HepG2 (cell line): ENCODE data around the gene LRRC25. TPM values are rescaled to one million over a fixed set of nuclear protein-coding genes. Genes with fewer than 3 reads are reported as not detected.

Experiments used
- ATAC-seq: fragments of 200-7000 bp; cut with Tn5 transposase; 3 replicates; pipeline ENCODE4 v1.9.1; 2020; ENCODE audit warnings: mild to moderate bottlenecking, moderate library complexity
- BruUV-seq: library from RNA; stranded (reverse); fragments of 400-500 nt; replicated peaks from 2 replicates; lab custom pipeline; 2021; lab: Mats Ljungman, UMichigan
- CTCF ChIA-PET: fragments of 300-600 bp; formaldehyde crosslinking; extraction: SDS; loops from one replicate; lab custom pipeline; 2021; ENCODE audit warnings: low total read pairs, inconsistent platforms, low intra/inter-chr PET ratio; lab: Yijun Ruan, JAX
- POLR2A ChIA-PET: fragments of 350-600 bp; sonication (Branson Sonifier 250); formaldehyde crosslinking; loops from one replicate; lab custom pipeline; 2020; ENCODE audit warnings: antibody characterized with exemption, inconsistent platforms; lab: Yijun Ruan, JAX
- DNase-seq: peaks from one replicate; pipeline ENCODE4 v3.0.0-alpha.2; 2015; ENCODE audit warnings: low spot score
- FAIRE-seq: peaks from 3 replicates; lab custom pipeline; 2011; peaks lifted over from hg19 to GRCh38; lab: Jason Lieb, UNC
- H2AFZ ChIP-seq: one replicate; pipeline ENCODE4 v1.6.1; 2011; ENCODE audit warnings: low read length, inconsistent platforms
- H3K27ac ChIP-seq: fragments of 300-600 bp; 3 replicates; pipeline ENCODE4 v1.8.0; 2011; ENCODE audit warnings: mixed run types, mild to moderate bottlenecking, mixed read lengths, low read length, inconsistent platforms; ENCODE audit not compliant: insufficient read depth; ENCODE audit errors: extremely low read length
- H3K27me3 ChIP-seq, 2 experiments: fragments of 200-600 bp in 1 of 2; 2 replicates in 1 of 2; 3 replicates in 1 of 2; pipeline versions ENCODE4 v1.6.0 to v1.8.0; 2011; ENCODE audit warnings: low read length in 2 of 2, mild to moderate bottlenecking in 2 of 2, moderate library complexity in 2 of 2, inconsistent platforms in 1 of 2; ENCODE audit not compliant: insufficient read depth in 2 of 2, control insufficient read depth in 1 of 2
- H3K36me3 ChIP-seq, 2 experiments: fragments of 200-600 bp in 1 of 2; replicated peaks in 1 of 2; 2 replicates in 1 of 2; 3 replicates in 1 of 2; pipeline versions ENCODE4 v1.5.1 to v1.8.0; 2011; ENCODE audit warnings: low read length in 2 of 2, inconsistent platforms in 1 of 2; ENCODE audit not compliant: insufficient read depth in 2 of 2, control insufficient read depth in 1 of 2
- H3K4me1 ChIP-seq: 2 replicates; pipeline ENCODE4 v1.5.1; 2012; ENCODE audit warnings: low read length, inconsistent platforms; ENCODE audit not compliant: insufficient read depth
- H3K4me2 ChIP-seq: 2 replicates; pipeline ENCODE4 v1.6.0; 2011; ENCODE audit warnings: low read depth, low read length, inconsistent platforms
- H3K4me3 ChIP-seq, 3 experiments: fragments of 200-600 bp in 1 of 3; sonication (generic), shearing (Covaris generic) in 1 of 3; replicated peaks in 1 of 3; 2 replicates each; pipeline ENCODE4 v1.5.1; 2011 to 2016; ENCODE audit warnings: low read length in 3 of 3, inconsistent platforms in 2 of 3, low read depth in 2 of 3, mild to moderate bottlenecking in 2 of 3, control low read depth in 1 of 3, mixed read lengths in 1 of 3; ENCODE audit not compliant: insufficient read depth in 1 of 3
- H3K79me2 ChIP-seq: one replicate; pipeline ENCODE4 v1.6.1; 2011; ENCODE audit warnings: low read length, inconsistent platforms; ENCODE audit not compliant: insufficient read depth
- H3K9ac ChIP-seq: 2 replicates; pipeline ENCODE4 v1.6.0; 2011; ENCODE audit warnings: mild to moderate bottlenecking, low read depth, low read length, inconsistent platforms; ENCODE audit not compliant: insufficient read depth
- H3K9me3 ChIP-seq: 2 replicates; pipeline ENCODE4 v1.5.1; 2012; ENCODE audit warnings: mild to moderate bottlenecking, low read length
- H4K20me1 ChIP-seq: 2 replicates; pipeline ENCODE4 v1.6.0; 2011; ENCODE audit warnings: inconsistent platforms, mild to moderate bottlenecking, low read length, moderate library complexity; ENCODE audit not compliant: insufficient read depth
- ATF7-NPFF ChIP-seq: sonication (generic); formaldehyde crosslinking; IDR thresholded peaks from 2 replicates; pipeline ENCODE4 v1.8.1; 2023; ENCODE audit warnings: mild to moderate bottlenecking, low read depth, missing genetic modification reagents, moderate library complexity
- CREM ChIP-seq, 2 experiments: sonication (generic) in 1 of 2; formaldehyde crosslinking in 1 of 2; IDR thresholded peaks; 2 replicates each; pipeline versions ENCODE4 v1.4.0 to v1.6.1; 2016 to 2020; ENCODE audit warnings: antibody characterized with exemption in 1 of 2, mild to moderate bottlenecking in 1 of 2, missing genetic modification reagents in 1 of 2
- FOXO1 ChIP-seq: sonication (generic); formaldehyde crosslinking; IDR thresholded peaks from 2 replicates; pipeline ENCODE4 v1.4.0; 2020; ENCODE audit warnings: missing genetic modification reagents
- FOXO4 ChIP-seq: sonication (generic); formaldehyde crosslinking; conservative IDR thresholded peaks from 2 replicates; pipeline ENCODE4 v1.8.1; 2023; ENCODE audit warnings: missing genetic modification reagents
- KMT2A ChIP-seq: sonication (generic); formaldehyde crosslinking; IDR thresholded peaks from 2 replicates; pipeline ENCODE4 v1.4.0; 2020; ENCODE audit warnings: missing genetic modification reagents
- POLR2AphosphoS5 ChIP-seq: IDR thresholded peaks from 2 replicates; pipeline ENCODE4 v1.6.1; 2012; ENCODE audit warnings: low read depth, low read length
- SMAD1 ChIP-seq: sonication (generic); formaldehyde crosslinking; IDR thresholded peaks from 2 replicates; pipeline ENCODE4 v1.4.0; 2020; ENCODE audit warnings: missing genetic modification reagents, low read depth, mild to moderate bottlenecking, borderline replicate concordance
- SOX6 ChIP-seq, 2 experiments: fragments of 450-650 bp in 1 of 2; sonication (generic) in 1 of 2; formaldehyde crosslinking in 1 of 2; IDR thresholded peaks; 2 replicates each; pipeline versions ENCODE4 v1.4.0 to v1.6.1; 2017 to 2020; ENCODE audit warnings: antibody characterized with exemption in 1 of 2, mild to moderate bottlenecking in 1 of 2, missing genetic modification reagents in 1 of 2
- ZNF570 ChIP-seq: sonication (generic); formaldehyde crosslinking; IDR thresholded peaks from 2 replicates; pipeline ENCODE4 v1.4.0; 2020; ENCODE audit warnings: mild to moderate bottlenecking, missing genetic modification reagents, borderline replicate concordance
- ZNF629 ChIP-seq: sonication (generic); formaldehyde crosslinking; conservative IDR thresholded peaks from 2 replicates; pipeline ENCODE4 v1.5.0; 2020; ENCODE audit warnings: missing genetic modification reagents
- ZNF788 ChIP-seq: sonication (generic); formaldehyde crosslinking; IDR thresholded peaks from 2 replicates; pipeline ENCODE4 v1.5.0; 2020; ENCODE audit warnings: mild to moderate bottlenecking, missing genetic modification reagents, borderline replicate concordance
- WGBS: methylation state at CpG from one replicate; pipeline ENCODE4 v1.1.6; 2017; ENCODE audit warnings: low lambda C conversion rate; 5-methylcytosine and 5-hydroxymethylcytosine counted together
- in situ Hi-C: cut with HindIII; loops from 2 replicates; pipeline ENCODE4 v1.10.0; 2017; ENCODE audit warnings: low pct_unique_long_range_greater_than_20kb; ENCODE audit not compliant: extremely low pct_ligation_motif_present
- intact Hi-C: fragments of 100-400 bp; cut with micrococcal nuclease; formaldehyde crosslinking; loops from one replicate; pipeline ENCODE4 v1.10.0; 2022; ENCODE audit not compliant: unreplicated experiment
- polyA plus RNA-seq, 8 experiments: library from polyadenylated mRNA; depleted of rRNA in 3 of 8; stranded (reverse) in 7 of 8; unstranded in 1 of 8; fragments of >200 nt; fragmentation: Illumina TruSeq in 4 of 8; extraction: Trizol in 4 of 8; gene quantifications; 2 replicates each; pipeline versions ENCODE4 v1.2.1 to v1.2.3, GENCODE V29; 2011 to 2016; ENCODE audit warnings: low read depth in 4 of 8, missing spikeins in 1 of 8, mixed read lengths in 1 of 8; ENCODE audit not compliant: insufficient read depth in 1 of 8
- total RNA-seq, 5 experiments: library from RNA; depleted of rRNA; stranded (reverse); fragments of >200 nt; fragmentation: Illumina TruSeq; extraction: Trizol; gene quantifications; 2 replicates each; pipeline ENCODE4 v1.2.3, GENCODE V29; 2016; ENCODE audit warnings: low read depth in 1 of 5

Gene LRRC25
- total and polyA plus RNA-seq, 2 of the 13 experiments (the other 11 are each of a cell fraction or from before 2014, with no cell fraction given) = 0.13 to 0.53 TPM

GRCh38 chr19:18391509-18392075 is 5.8 kb downstream of the LRRC25 start:
- Histone ChIP-seq H2AFZ (no peak overlapping the region), H3K9ac (no peak overlapping the region), H3K9me3 (no peaks in the 10 kb centered on the region), H3K4me1 (peaks cover 26% of the 10 kb centered on the region), H3K36me3 (peaks cover 3 to 19% of the 10 kb centered on the region in 2 experiments; a peak in 4 of 5 replicates), H4K20me1 (peaks cover 37% of the 10 kb centered on the region), H3K4me3 (no peak overlapping the region), H3K27me3 (no peaks in the 10 kb centered on the region; a peak in 1 of 5 replicates), H3K4me2 (no peak overlapping the region), H3K27ac (no peak overlapping the region), H3K79me2 (peaks cover 13% of the 10 kb centered on the region)
- no peak for FAIRE-seq
- POLR2A ChIA-PET = interaction anchor here (1.5 to 14.3 kb wide), 4 partner anchors 10 to 24 kb away, joined by 3 to 514 read pairs (median 16); no protein-coding TSS in a partner anchor
- BruUV-seq = no TSS peak
- WGBS = 96% methylated on average over 2 of the region's 9 CpGs
- no peak for DNase-seq
- no peak for TF ChIP-seq ZNF570
- peak; percentile 84 for TF ChIP-seq ZNF629
- CTCF ChIA-PET = no interaction called here
- intact Hi-C loops (no loop called here), in situ Hi-C loops (no loop called here)
- ATAC-seq = no peak

DNA sequence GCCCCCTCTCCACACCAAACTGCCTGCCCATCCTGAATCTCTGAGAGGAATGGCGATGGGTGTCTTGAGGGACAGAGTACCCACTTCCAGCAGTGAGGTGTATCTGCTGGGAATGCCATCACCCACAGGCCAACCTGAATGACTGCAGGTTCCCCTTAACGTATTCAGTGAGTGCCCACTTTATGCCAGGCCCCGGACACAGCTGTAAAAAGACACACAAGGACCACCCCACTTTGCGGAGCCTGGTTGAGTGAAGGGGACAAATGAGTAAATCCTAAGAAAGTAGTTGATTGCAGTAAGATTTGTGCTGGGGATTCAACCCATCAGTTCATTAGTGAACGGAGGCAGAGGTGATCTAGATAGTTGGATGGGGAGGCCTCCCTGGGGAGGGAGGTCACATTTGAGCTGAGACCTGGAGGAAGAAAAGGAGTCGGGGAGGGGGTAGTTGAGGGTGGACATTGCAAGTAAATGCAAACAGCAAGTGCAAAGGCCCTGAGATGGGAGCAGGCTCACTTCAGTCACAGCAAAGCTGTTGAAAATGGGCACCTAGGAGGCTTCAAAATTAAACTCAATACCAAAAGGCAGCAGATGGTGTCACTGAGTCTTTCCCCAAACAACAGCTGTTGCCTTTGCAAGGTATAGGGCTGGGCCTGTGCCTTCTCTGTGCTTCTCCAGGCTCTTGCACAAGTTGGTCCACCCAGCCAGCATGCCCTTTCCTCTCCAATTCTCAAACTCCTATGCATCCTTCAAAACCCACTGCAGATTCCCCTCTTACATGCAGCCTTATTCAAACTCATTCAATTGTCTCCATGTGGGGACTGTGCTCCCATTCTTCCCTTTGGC is 7.1 kb downstream of the LRRC25 start:
- H3K4me3 ChIP-seq = no peak overlapping the region
- TF ChIP-seq SMAD1 (CRISPR knock-in tag) = no peak
- TF ChIP-seq SOX6 (IDR thresholded peaks at IDR 0.05) = no peak
- peak; percentile 27; the same call in 1 of the 2 replicates for TF ChIP-seq SOX6 (CRISPR knock-in tag; IDR thresholded peaks at IDR 0.05)
- TF ChIP-seq CREM (IDR thresholded peaks at IDR 0.05) = no peak
- TF ChIP-seq CREM (CRISPR knock-in tag; IDR thresholded peaks at IDR 0.05) = no peak
- TF ChIP-seq KMT2A (CRISPR knock-in tag) = no peak
- TF ChIP-seq FOXO4 (CRISPR knock-in tag) = no peak
- peak; percentile 84 for TF ChIP-seq POLR2AphosphoS5
- TF ChIP-seq FOXO1 (CRISPR knock-in tag) = no peak
- TF ChIP-seq ZNF788 (CRISPR knock-in tag) = no peak
- TF ChIP-seq ATF7-NPFF (CRISPR knock-in tag) = no peak

More for the DNA sequence above, 7.1 kb downstream of the LRRC25 start:
- Histone ChIP-seq H3K27me3 (no peaks in the 10 kb centered on the region; a peak in 1 of 5 replicates), H2AFZ (no peak overlapping the region), H3K27ac (no peak overlapping the region), H3K9ac (no peak overlapping the region), H3K4me2 (no peak overlapping the region), H3K79me2 (peaks cover 23% of the 10 kb centered on the region), H3K36me3 (peaks cover 4 to 24% of the 10 kb centered on the region in 2 experiments; a peak in 4 of 5 replicates), H3K9me3 (no peaks in the 10 kb centered on the region), H3K4me1 (peaks cover 22% of the 10 kb centered on the region), H4K20me1 (peaks cover 42% of the 10 kb centered on the region)
- POLR2A ChIA-PET = interaction anchor here (0.7 to 14.3 kb wide), 11 partner anchors 9 to 116 kb away, joined by 3 to 514 read pairs (median 4); partner anchors contain the start of genes IQCN and JUND
- WGBS = 62% methylated on average over 6 of the region's 6 CpGs
- CTCF ChIA-PET = no interaction called here
- FAIRE-seq = no peak
- intact Hi-C loops (no loop called here), in situ Hi-C loops (no loop called here)
- BruUV-seq = no TSS peak
- DNase-seq = no peak
- peak; percentile 18 for ATAC-seq
